ENCODE measurements around the gene CTNNBL1.

CTNNBL1 gene

DNA sequence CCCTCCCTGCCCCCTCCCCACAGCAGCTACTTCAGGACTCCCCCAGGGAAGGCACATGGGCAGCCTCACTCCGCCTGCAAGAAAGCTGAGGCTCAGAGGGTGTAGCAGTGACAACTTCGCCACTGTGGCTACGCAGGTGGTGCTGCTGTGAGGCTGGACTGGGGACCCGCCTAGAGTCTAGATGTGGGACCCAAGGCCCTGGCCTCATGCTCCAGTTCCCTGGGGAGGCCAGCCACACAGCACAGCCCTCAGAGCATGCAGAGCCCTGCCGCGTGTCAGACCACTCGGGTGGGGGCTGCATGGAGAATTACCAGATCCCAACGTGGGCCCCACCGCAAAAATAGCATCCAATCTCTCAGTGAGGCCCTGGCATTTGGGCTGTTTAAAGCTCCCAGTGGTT is 178.3 kb downstream of the CTNNBL1 start:
- no peak for DNase-seq (ENCODE audit: low read depth)
- H3K4me3 ChIP-seq (ENCODE audit: low read length) = no peak overlapping the region
- TF ChIP-seq, protein P1, sequence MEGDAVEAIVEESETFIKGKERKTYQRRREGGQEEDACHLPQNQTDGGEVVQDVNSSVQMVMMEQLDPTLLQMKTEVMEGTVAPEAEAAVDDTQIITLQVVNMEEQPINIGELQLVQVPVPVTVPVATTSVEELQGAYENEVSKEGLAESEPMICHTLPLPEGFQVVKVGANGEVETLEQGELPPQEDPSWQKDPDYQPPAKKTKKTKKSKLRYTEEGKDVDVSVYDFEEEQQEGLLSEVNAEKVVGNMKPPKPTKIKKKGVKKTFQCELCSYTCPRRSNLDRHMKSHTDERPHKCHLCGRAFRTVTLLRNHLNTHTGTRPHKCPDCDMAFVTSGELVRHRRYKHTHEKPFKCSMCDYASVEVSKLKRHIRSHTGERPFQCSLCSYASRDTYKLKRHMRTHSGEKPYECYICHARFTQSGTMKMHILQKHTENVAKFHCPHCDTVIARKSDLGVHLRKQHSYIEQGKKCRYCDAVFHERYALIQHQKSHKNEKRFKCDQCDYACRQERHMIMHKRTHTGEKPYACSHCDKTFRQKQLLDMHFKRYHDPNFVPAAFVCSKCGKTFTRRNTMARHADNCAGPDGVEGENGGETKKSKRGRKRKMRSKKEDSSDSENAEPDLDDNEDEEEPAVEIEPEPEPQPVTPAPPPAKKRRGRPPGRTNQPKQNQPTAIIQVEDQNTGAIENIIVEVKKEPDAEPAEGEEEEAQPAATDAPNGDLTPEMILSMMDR (IDR thresholded peaks at IDR 0.05; ENCODE audit: insufficient read depth, low read depth, low read length, missing control alignments) = no peak

DNA sequence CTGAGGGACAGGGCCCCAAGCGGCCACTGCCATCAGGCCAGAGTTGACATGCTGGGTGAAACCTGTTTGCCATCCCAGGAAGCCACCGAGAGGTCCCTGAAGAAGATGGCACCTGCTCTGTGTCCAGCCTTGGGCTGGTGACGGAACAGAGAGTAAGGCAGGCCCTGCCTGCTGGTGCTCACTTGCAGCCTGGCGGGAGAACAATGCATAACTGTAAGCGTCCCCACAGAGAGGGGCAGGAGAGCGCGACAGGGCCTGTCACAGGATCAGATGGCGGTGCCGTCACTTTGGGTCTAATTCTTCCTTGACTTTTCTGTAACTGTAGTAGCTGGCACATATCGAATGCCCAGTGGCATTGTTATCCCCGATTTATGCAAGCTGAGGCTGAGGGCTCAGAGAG is 180.1 kb downstream of the CTNNBL1 start:
- no peak overlapping the region for H3K4me3 ChIP-seq (ENCODE audit: low read length)
- DNase-seq (ENCODE audit: low read depth) = no peak
- TF ChIP-seq, protein P1 (IDR thresholded peaks at IDR 0.05; ENCODE audit: insufficient read depth, low read depth, low read length, missing control alignments) = no peak

DNA sequence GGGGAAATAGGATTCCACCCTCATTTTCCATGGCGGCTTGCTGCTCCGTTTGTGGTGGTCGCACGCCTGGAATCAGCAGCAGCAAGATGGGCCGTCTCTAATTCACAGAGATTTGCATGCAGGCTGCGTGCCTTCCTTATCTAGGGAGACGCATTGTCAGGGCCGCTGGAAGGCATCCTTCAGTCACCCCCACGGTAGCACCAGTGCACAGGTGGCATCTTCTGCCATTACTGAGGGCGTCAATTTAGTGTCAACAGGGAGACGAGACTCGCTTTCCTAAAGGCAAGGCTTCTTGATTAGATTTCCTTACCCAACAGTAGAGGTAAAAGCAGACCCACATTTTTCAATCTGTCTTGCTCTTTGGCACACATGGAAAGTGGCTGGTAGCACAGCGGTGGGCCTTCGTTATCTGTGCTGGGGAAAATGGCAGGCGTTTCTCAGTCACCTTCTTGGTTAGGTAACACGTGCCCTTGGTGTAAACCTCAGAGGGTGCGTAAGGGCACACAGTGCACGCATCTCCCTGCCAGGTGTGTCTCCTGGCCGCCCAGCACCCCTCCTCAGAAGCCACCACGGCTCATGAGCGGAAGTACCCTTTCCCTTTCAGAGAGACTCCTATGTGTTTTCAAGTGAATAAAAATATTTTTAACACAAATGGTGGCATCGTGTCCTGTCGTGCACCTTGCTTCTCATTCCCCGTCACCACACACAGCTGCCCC is 181.8 kb downstream of the CTNNBL1 start:
- DNase-seq (ENCODE audit: low read depth) = no peak
- H3K4me3 ChIP-seq (ENCODE audit: low read length) = no peak overlapping the region
- TF ChIP-seq, protein P1 (IDR thresholded peaks at IDR 0.05; ENCODE audit: insufficient read depth, low read depth, low read length, missing control alignments) = no peak

DNA sequence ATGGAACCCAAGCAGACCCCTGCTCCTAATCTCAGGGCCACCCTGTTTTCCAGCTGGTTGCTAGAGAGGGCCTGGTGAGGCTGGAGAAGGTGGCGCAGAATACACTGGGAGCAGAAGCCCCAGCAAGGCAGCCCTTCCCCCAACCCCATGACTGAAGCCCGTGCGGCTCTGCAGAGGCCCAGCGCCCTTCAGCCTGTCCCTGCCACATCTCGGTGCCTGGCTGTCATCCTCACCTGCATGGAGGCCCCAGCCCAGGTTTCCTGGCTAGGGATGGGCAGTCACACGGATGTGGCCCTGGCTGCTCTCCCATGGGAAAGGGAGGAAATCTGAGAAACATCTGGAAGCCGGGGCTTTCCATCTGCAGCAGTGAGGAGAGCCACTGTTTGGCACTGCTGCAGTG is 183.0 kb downstream of the CTNNBL1 start:
- no peak for DNase-seq (ENCODE audit: low read depth)
- TF ChIP-seq, protein P1 (IDR thresholded peaks at IDR 0.05; ENCODE audit: insufficient read depth, low read depth, low read length, missing control alignments) = no peak
- no peak overlapping the region for H3K4me3 ChIP-seq (ENCODE audit: low read length)

DNA sequence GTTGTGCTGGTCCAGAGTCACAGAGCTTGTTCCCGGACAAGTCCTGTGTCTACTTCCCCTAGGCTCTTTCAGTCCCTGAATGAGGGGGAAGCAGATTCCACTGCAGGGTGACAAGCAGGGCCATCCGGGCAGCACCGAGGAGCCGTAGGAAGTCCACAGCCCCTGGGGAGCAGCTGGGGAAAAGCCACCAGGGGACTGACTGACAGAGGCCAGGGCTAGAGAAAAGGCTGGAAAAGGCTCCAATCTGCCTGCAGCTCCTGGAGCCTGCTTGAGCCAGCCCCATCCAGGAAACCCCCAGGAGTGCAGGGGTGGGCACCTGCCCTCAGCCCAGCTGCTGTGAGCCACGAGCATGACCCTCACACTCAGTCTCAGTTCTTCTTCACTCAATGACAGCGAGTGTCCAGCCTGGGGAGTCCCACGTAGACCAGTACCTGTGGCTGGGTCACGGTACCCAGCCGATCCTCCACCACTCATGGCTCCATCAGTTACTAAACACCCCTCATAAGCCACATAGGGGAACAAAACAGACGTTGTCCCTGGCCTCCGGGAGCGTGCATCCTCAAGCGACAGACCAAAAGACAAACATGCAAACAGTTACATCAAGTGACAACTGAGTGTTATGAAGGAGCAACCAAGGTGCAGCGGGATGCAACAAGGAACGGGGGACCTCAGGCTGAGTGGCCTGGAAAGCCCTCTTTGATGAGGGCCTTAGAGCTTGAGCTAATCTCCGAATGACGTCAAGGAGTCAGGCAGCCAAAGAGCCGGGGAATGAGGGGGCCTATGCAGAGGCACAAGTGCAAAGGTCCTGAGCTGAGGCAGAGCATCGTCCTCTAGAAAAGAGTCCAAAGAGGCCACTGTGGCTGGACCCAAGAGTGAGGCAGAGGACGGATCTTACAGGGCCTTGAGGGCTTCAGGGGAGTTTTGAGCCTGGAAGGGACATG is 184.3 kb downstream of the CTNNBL1 start:
- H3K4me3 ChIP-seq (ENCODE audit: low read length) = no peak overlapping the region
- no peak for DNase-seq (ENCODE audit: low read depth)
- TF ChIP-seq, protein P1 (IDR thresholded peaks at IDR 0.05; ENCODE audit: insufficient read depth, low read depth, low read length, missing control alignments) = no peak

DNA sequence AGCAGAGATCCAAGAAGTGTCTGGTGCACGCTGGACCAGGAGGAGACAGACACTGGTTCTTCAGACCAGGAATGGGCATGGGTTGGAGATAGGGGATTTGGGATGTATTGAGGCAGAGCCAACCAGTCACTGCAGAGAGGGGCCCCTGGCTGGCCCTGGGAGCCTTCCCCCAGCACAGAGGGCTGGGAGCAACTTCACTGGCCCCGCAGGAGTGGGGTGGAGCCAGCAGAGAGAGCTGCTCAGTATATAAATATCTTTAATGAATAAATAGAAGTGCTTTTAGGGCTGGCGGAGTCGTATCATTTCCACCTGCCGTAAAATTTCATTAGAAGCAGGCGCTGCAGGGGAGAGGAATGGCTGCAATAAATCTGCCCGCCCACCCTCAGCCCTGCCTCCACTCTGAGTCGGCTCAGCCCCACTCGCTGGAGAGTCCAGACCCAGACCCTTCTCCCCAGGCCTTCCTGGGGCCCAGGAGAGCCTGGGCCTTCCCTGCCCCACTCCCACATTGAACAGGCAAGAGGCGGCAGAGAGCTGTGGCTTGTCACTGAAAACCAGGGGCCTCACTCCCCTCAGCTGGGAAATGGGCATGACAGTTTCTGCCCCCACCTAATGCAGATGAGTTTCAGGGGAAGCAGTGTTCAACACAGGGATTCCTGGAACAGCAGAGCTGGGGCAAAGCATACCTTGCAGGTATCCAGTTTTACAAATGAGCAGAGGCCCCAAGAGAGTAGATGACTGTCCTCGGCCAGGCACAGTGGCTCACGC is 185.2 kb downstream of the CTNNBL1 start:
- TF ChIP-seq, protein P1 (IDR thresholded peaks at IDR 0.05; ENCODE audit: insufficient read depth, low read depth, low read length, missing control alignments) = no peak
- H3K4me3 ChIP-seq (ENCODE audit: low read length) = no peak overlapping the region
- DNase-seq (ENCODE audit: low read depth) = no peak
